Mesenchymal stem cell (in vitro differentiated cells and primary cell): ENCODE measurements around the gene UBL4A. TPM values are rescaled to one million over a fixed set of nuclear protein-coding genes. Genes with fewer than 3 reads are reported as not detected.

Source experiments
- DNase-seq: peaks from one replicate; pipeline ENCODE4 v3.0.0-alpha.2; 2013
- H2AFZ ChIP-seq: one replicate; pipeline ENCODE4 v1.6.1; 2013; ENCODE audit warnings: low read depth, mild to moderate bottlenecking, control low read depth, inconsistent platforms, low read length, moderate library complexity
- H2AK5ac ChIP-seq: 2 replicates; pipeline ENCODE4 v1.6.1; 2013; ENCODE audit warnings: low read length, moderate library complexity, mild to moderate bottlenecking, inconsistent platforms; ENCODE audit not compliant: severe bottlenecking
- H2BK120ac ChIP-seq: one replicate; pipeline ENCODE4 v1.6.1; 2013; ENCODE audit warnings: low read depth, mild to moderate bottlenecking, inconsistent platforms, low read length, moderate library complexity
- H2BK12ac ChIP-seq, 2 experiments: one replicate each; pipeline ENCODE4 v1.6.1; 2013; ENCODE audit warnings: inconsistent platforms in 2 of 2, low read length in 2 of 2, mild to moderate bottlenecking in 2 of 2, moderate library complexity in 2 of 2, control low read depth in 1 of 2
- H2BK15ac ChIP-seq: one replicate; pipeline ENCODE4 v1.6.1; 2013; ENCODE audit warnings: mild to moderate bottlenecking, low read depth, inconsistent platforms; ENCODE audit not compliant: poor library complexity, severe bottlenecking
- H2BK5ac ChIP-seq: 2 replicates; pipeline ENCODE4 v1.6.1; 2013; ENCODE audit warnings: low read depth, mild to moderate bottlenecking, low read length, control low read depth, inconsistent platforms; ENCODE audit not compliant: poor library complexity, severe bottlenecking
- H3K14ac ChIP-seq, 2 experiments: one replicate each; pipeline ENCODE4 v1.6.1; 2013; ENCODE audit warnings: inconsistent platforms in 2 of 2, low read length in 2 of 2, control low read depth in 1 of 2, mild to moderate bottlenecking in 1 of 2, moderate library complexity in 1 of 2
- H3K18ac ChIP-seq, 2 experiments: one replicate each; pipeline ENCODE4 v1.6.1; 2013; ENCODE audit warnings: inconsistent platforms in 2 of 2, low read length in 2 of 2, control low read depth in 1 of 2, low read depth in 1 of 2, mild to moderate bottlenecking in 1 of 2
- H3K23ac ChIP-seq, 2 experiments: one replicate each; pipeline ENCODE4 v1.6.1; 2013; ENCODE audit warnings: inconsistent platforms in 2 of 2, low read length in 2 of 2, mild to moderate bottlenecking in 2 of 2, moderate library complexity in 2 of 2, control low read depth in 1 of 2
- H3K27ac ChIP-seq: 2 replicates; pipeline ENCODE4 v1.5.1; 2013; ENCODE audit warnings: mild to moderate bottlenecking, moderate library complexity, low read length, control low read depth, inconsistent platforms; ENCODE audit not compliant: poor library complexity, severe bottlenecking
- H3K27me3 ChIP-seq, 2 experiments: 2 replicates each; pipeline versions ENCODE4 v1.6.1 to v1.7.0; 2013; ENCODE audit warnings: low read length in 2 of 2, mild to moderate bottlenecking in 2 of 2, moderate library complexity in 2 of 2, control low read depth in 1 of 2, inconsistent platforms in 1 of 2; ENCODE audit not compliant: control insufficient read depth in 1 of 2, insufficient read depth in 1 of 2
- H3K36me3 ChIP-seq, 2 experiments: 2 replicates each; pipeline versions ENCODE4 v1.6.1 to v1.7.0; 2013; ENCODE audit warnings: low read length in 2 of 2, control low read depth in 1 of 2, inconsistent platforms in 1 of 2, low read depth in 1 of 2, mild to moderate bottlenecking in 1 of 2; ENCODE audit not compliant: insufficient read depth in 2 of 2, control insufficient read depth in 1 of 2
- H3K4ac ChIP-seq, 2 experiments: one replicate each; pipeline ENCODE4 v1.6.1; 2013; ENCODE audit warnings: inconsistent platforms in 2 of 2, low read length in 2 of 2, mild to moderate bottlenecking in 2 of 2, moderate library complexity in 2 of 2, control low read depth in 1 of 2, low read depth in 1 of 2
- H3K4me1 ChIP-seq: 2 replicates; pipeline ENCODE4 v1.6.1; 2013; ENCODE audit warnings: low read depth, low read length, control low read depth; ENCODE audit not compliant: control insufficient read depth, insufficient read depth
- H3K4me2 ChIP-seq: 2 replicates; pipeline ENCODE4 v1.6.1; 2013; ENCODE audit warnings: low read length, mild to moderate bottlenecking, inconsistent platforms; ENCODE audit not compliant: poor library complexity, severe bottlenecking
- H3K4me3 ChIP-seq, 2 experiments: 2 replicates each; pipeline versions ENCODE4 v1.5.1 to v1.7.0; 2013; ENCODE audit warnings: low read length in 2 of 2, mild to moderate bottlenecking in 2 of 2, control low read depth in 1 of 2, low read depth in 1 of 2; ENCODE audit not compliant: insufficient read depth in 1 of 2
- H3K79me1 ChIP-seq: replicated peaks from 2 replicates; pipeline ENCODE4 v1.6.1; 2013; ENCODE audit warnings: mild to moderate bottlenecking, control low read depth, low read length, inconsistent platforms; ENCODE audit not compliant: poor library complexity, severe bottlenecking
- H3K9ac ChIP-seq: 2 replicates; pipeline ENCODE4 v1.7.0; 2013; ENCODE audit warnings: mild to moderate bottlenecking, low read length, moderate library complexity
- H3K9me3 ChIP-seq: 2 replicates; pipeline ENCODE4 v1.7.0; 2013; ENCODE audit warnings: mild to moderate bottlenecking, low read length; ENCODE audit not compliant: control insufficient read depth
- H4K8ac ChIP-seq: one replicate; pipeline ENCODE4 v1.6.1; 2013; ENCODE audit warnings: inconsistent platforms, mild to moderate bottlenecking, low read length, moderate library complexity
- H4K91ac ChIP-seq: one replicate; pipeline ENCODE4 v1.6.1; 2013; ENCODE audit warnings: mild to moderate bottlenecking, low read length, inconsistent platforms
- WGBS: methylation state at CpG from one replicate; pipeline ENCODE4 v1.1.7; 2013; ENCODE audit warnings: mixed read lengths; 5-methylcytosine and 5-hydroxymethylcytosine counted together
- polyA plus RNA-seq, 2 experiments: library from polyadenylated mRNA; stranded (reverse); fragments of 200-250 nt; gene quantifications; one replicate each; pipeline ENCODE4 v1.2.3, GENCODE V29; 2013

Gene UBL4A
- polyA plus RNA-seq (2013, experiment 1 of 2), result 17.7 TPM
- polyA plus RNA-seq (2013, experiment 2 of 2), result 18.3 TPM

DNA sequence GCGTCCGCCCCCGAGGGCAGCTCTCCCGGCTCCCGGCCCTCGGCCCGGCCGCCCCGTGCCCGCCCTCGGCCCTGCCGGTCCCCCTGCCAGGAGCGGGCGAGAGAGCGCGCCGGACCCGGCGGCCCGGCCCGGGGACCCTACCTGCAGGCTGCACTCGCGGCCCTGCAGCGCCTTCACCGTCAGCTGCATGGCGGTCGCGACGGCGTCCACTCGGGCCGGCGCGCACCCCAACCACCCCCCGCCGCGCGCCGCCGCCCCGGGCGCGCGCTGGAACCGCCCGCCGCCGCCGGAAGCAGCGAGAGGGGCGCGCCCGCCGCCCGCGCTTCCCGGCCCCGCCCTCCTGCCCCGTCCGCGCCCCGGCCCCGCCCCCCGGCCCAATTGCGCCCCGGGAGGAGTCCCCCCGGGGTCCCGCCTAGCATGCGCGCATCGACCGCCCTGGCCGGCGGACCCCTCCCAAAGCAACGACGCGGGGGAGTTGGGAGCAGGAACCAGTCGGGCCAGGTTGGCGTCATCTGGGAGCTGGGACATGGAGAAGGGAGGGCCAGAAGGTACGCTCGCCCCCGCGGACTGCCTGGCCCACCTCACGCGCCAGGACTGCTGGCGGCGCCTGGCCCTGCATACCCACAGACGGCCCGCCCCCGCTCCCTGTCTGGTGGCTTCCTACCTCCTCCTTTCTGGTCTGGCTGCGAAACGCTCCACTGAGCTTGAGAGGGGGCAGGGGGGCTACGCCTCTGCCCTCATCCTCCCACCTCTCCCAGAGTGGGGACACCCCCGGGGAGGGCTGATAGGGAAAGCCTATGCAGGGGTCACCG lies at the start of gene UBL4A:
Gene UBL4A (minus strand): TSS at position 220 of the 812 bp plus-strand sequence. CDS start 31 bp downstream, at position 189.
- H3K36me3 ChIP-seq, result peaks cover 33 to 41% of the 10 kb centered on the region in 2 experiments
- peaks cover 16% of the 10 kb centered on the region for H3K79me1 ChIP-seq
- peak within 1 kb of the TSS; percentile 49 for H4K8ac ChIP-seq
- H2AFZ ChIP-seq, result peak within 1 kb of the TSS; percentile 77
- H2BK15ac ChIP-seq, result peak within 1 kb of the TSS; percentile 83
- H2BK120ac ChIP-seq, result peak within 1 kb of the TSS; percentile 71
- H3K4me3 ChIP-seq, result peak within 1 kb of the TSS; percentile 73 to 78
- peak within 1 kb of the TSS in 1 of 2 experiments; percentile 78 for H2BK12ac ChIP-seq
- no peak within 1 kb of the TSS for H2BK5ac ChIP-seq
- 6% methylated on average over 14 of the region's 95 CpGs for WGBS
- H3K4ac ChIP-seq, result peak within 1 kb of the TSS in 1 of 2 experiments; percentile 80
- peak; percentile 47 for DNase-seq
- peak within 1 kb of the TSS; percentile 33 for H3K27ac ChIP-seq
- H3K9ac ChIP-seq, result peak within 1 kb of the TSS; percentile 69
- H3K18ac ChIP-seq, result peak within 1 kb of the TSS; percentile 28 to 87
- H3K14ac ChIP-seq, result peak within 1 kb of the TSS in 1 of 2 experiments; percentile 98
- H3K9me3 ChIP-seq, result no peaks in the 10 kb centered on the region
- peak within 1 kb of the TSS; percentile 77 for H3K4me2 ChIP-seq
- peak within 1 kb of the TSS; percentile 62 for H2AK5ac ChIP-seq
- H4K91ac ChIP-seq, result peak within 1 kb of the TSS; percentile 80
- peaks cover 28% of the 10 kb centered on the region for H3K4me1 ChIP-seq
- H3K23ac ChIP-seq, result no peak within 1 kb of the TSS
- peaks cover 0 to 10% of the 10 kb centered on the region in 2 experiments for H3K27me3 ChIP-seq

DNA sequence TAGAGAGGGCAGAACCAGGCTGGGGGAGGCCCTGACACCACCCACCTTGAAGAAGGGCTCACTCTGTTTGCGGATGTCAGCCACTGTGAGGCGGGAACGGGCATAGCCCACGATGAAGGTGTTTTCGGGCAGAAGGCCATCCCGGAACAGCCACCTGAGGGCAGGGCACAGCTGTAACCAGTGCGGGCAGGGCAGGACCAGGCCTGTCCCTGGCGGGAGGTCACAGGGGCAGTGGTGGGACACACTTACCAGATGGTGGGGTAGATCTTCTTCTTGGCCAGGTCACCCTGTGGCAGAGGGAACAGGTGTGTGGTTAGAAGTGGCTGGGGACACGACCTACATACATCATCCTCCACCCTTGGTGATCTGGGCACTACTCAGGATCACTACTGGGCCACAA lies 49.5 kb upstream of the UBL4A start:
- no peak overlapping the region for H2BK15ac ChIP-seq
- no peaks in the 10 kb centered on the region for H3K9me3 ChIP-seq
- no peak overlapping the region for H3K18ac ChIP-seq
- H3K79me1 ChIP-seq, result peaks cover 4% of the 10 kb centered on the region
- no peak overlapping the region for H2AK5ac ChIP-seq
- no peak overlapping the region for H2BK12ac ChIP-seq
- H4K91ac ChIP-seq, result peak overlapping the region; percentile 7
- no peak overlapping the region for H2AFZ ChIP-seq
- no peak overlapping the region for H3K9ac ChIP-seq
- H3K27me3 ChIP-seq, result peaks cover 0 to 14% of the 10 kb centered on the region in 2 experiments
- H3K14ac ChIP-seq, result no peak overlapping the region
- H3K4me1 ChIP-seq, result peaks cover 21% of the 10 kb centered on the region
- H3K4me2 ChIP-seq, result no peak overlapping the region
- no peak overlapping the region for H2BK5ac ChIP-seq
- H3K36me3 ChIP-seq, result peaks cover 51% of the 10 kb centered on the region in 2 experiments
- H3K23ac ChIP-seq, result no peak overlapping the region
- no peak overlapping the region for H3K4ac ChIP-seq
- H3K4me3 ChIP-seq, result no peak overlapping the region
- H3K27ac ChIP-seq, result no peak overlapping the region
- no peak overlapping the region for H2BK120ac ChIP-seq
- peak overlapping the region; percentile 28 for H4K8ac ChIP-seq
- 97% methylated on average over 8 of the region's 9 CpGs for WGBS
- DNase-seq, result no peak

DNA sequence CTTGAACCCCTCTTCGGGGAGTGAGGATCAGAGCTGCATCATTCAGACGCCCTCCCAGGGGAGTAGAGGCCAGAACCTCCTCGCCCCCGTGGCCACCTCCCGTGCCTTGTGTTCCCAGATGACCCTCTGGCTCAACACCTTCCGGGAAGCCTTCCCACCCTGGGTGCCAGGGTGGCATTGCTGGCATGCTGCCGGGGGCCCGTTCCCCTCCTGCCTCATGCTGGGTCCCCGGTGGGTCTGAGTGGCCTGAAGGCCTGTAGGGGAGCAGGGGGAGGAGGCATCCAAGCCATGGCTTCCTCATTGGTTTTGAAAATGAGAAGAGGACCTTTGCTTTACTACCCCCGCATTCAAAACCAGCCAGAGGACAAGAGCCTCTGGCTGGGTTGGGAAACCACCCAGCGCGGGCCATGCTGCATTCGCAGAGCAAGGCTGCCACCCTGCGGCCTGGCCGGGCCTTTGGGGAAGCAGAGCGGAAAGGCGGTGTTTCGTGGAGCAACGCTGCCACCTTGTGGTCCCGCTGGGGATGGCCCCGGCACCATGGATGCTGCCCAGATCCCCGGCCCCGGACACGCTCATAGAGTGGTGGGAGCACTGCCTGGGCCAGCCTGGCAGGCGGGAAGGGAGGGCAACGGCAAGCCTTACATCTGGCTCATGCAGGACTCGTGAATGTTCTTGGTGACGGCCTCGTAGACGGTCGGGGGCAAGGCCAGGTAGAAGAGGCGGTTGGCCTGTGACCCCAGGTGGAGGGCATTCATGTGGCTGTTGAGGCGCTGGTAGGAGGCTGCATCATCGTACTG lies 48.3 kb upstream of the UBL4A start:
- Histone ChIP-seq H3K9me3 (no peaks in the 10 kb centered on the region), H4K91ac (peak overlapping the region; percentile 73), H2BK15ac (peak overlapping the region; percentile 16), H4K8ac (peak overlapping the region; percentile 38), H3K4me3 (no peak overlapping the region), H3K4me1 (peaks cover 22% of the 10 kb centered on the region), H3K9ac (peak overlapping the region; percentile 18), H2AK5ac (no peak overlapping the region), H3K23ac (no peak overlapping the region), H3K27me3 (peaks cover 0 to 16% of the 10 kb centered on the region in 2 experiments), H2BK120ac (no peak overlapping the region), H3K18ac (no peak overlapping the region), H3K4ac (no peak overlapping the region), H2AFZ (no peak overlapping the region), H3K27ac (peak overlapping the region; percentile 4), H2BK5ac (no peak overlapping the region), H3K79me1 (peaks cover 4% of the 10 kb centered on the region), H3K4me2 (no peak overlapping the region), H3K36me3 (peaks cover 46 to 58% of the 10 kb centered on the region in 2 experiments), H3K14ac (peak overlapping the region in 1 of 2 experiments; percentile 69), H2BK12ac (peak overlapping the region; percentile 46 to 77)
- 32% methylated on average over 28 of the region's 34 CpGs for WGBS
- DNase-seq, result peak; percentile 78

GRCh38 chrX:154532690-154533089 lies 46.3 kb upstream of the UBL4A start:
- no peak overlapping the region for H2AK5ac ChIP-seq
- H3K23ac ChIP-seq, result no peak overlapping the region
- no peak overlapping the region for H3K27ac ChIP-seq
- no peak overlapping the region for H3K9ac ChIP-seq
- no peak overlapping the region for H2AFZ ChIP-seq
- H4K91ac ChIP-seq, result no peak overlapping the region
- no peak overlapping the region for H4K8ac ChIP-seq
- no peaks in the 10 kb centered on the region for H3K9me3 ChIP-seq
- H3K79me1 ChIP-seq, result peaks cover 3% of the 10 kb centered on the region
- WGBS, result 94% methylated on average over 20 of the region's 23 CpGs
- H3K36me3 ChIP-seq, result peaks cover 39 to 53% of the 10 kb centered on the region in 2 experiments
- no peak overlapping the region for H2BK15ac ChIP-seq
- peaks cover 0 to 15% of the 10 kb centered on the region in 2 experiments for H3K27me3 ChIP-seq
- H2BK120ac ChIP-seq, result no peak overlapping the region
- no peak overlapping the region for H3K14ac ChIP-seq
- H3K4me1 ChIP-seq, result peaks cover 27% of the 10 kb centered on the region
- no peak overlapping the region for H2BK12ac ChIP-seq
- H2BK5ac ChIP-seq, result no peak overlapping the region
- H3K4ac ChIP-seq, result no peak overlapping the region
- no peak overlapping the region for H3K18ac ChIP-seq
- H3K4me3 ChIP-seq, result no peak overlapping the region
- H3K4me2 ChIP-seq, result no peak overlapping the region
- DNase-seq, result no peak
